ENCODE data around the gene UBXN7. TPM values are rescaled to one million over a fixed set of nuclear protein-coding genes. Genes with fewer than 3 reads are reported as not detected.
"Not testable (repeated sequence)": the region's sequence is repeated elsewhere in the genome, so short reads cannot be mapped to it uniquely, and the experiment has no call there.

Gene UBXN7, protein sequence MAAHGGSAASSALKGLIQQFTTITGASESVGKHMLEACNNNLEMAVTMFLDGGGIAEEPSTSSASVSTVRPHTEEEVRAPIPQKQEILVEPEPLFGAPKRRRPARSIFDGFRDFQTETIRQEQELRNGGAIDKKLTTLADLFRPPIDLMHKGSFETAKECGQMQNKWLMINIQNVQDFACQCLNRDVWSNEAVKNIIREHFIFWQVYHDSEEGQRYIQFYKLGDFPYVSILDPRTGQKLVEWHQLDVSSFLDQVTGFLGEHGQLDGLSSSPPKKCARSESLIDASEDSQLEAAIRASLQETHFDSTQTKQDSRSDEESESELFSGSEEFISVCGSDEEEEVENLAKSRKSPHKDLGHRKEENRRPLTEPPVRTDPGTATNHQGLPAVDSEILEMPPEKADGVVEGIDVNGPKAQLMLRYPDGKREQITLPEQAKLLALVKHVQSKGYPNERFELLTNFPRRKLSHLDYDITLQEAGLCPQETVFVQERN
- 10 to 100 TPM; 17.1 to 24.1 (median 22.0) TPM for total RNA-seq

DNA sequence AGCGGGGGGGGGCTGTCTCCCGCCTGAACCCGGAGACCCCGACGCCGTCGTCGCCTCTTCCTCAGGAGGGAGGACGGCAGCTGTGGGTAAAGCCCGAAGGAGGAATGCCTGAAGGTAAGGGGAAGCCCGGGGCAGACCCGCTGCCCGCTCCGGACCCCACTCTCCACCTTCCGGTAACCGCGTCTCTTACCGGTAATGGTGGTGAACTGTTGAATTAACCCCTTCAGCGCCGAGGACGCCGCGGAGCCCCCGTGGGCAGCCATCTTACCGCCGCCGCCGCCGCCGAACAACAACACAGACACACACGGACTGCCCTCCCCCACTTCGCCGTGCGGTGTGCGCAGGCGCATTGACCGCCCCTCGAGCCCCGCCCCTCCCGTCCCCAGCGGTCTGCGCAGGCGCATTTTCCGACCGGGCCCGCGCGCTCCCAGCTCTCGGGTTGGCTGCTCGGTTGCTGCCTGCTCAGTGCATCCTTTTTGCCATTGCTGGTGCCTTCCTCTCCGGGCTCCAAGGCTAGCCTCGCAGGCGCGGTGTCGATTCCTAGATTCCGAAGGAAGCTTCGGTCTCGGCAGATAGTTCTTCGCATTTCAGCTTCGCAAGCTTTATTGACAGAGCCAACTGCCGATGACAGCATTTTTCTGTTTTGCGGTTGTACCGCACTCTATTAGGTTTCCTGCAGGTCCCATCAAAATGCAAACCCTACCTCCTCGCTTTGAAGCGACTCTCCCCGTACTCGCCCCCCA, at the start of gene UBXN7:
Gene UBXN7, minus strand, starts transcription at position 291 of the 743 bp plus-strand sequence. Its CDS starts 28 bp downstream, at position 263.
- ATAC-seq = peak; percentile 98
- H3K4me3 ChIP-seq = peak within 1 kb of the TSS; percentile 82 to 97
- no peaks in the 10 kb centered on the region for H3K27me3 ChIP-seq
- WGBS, 2 donors (ENCODE audit: low coverage in 1 of 2) = 0% methylated on average over 16 of the region's 67 CpGs
- H3K36me3 ChIP-seq = peaks cover 0 to 7% of the 10 kb centered on the region in 2 donors
- TF ChIP-seq POLR2AphosphoS5 (IDR thresholded peaks at IDR 0.05) = peak; percentile 65
- TF ChIP-seq, protein P1, sequence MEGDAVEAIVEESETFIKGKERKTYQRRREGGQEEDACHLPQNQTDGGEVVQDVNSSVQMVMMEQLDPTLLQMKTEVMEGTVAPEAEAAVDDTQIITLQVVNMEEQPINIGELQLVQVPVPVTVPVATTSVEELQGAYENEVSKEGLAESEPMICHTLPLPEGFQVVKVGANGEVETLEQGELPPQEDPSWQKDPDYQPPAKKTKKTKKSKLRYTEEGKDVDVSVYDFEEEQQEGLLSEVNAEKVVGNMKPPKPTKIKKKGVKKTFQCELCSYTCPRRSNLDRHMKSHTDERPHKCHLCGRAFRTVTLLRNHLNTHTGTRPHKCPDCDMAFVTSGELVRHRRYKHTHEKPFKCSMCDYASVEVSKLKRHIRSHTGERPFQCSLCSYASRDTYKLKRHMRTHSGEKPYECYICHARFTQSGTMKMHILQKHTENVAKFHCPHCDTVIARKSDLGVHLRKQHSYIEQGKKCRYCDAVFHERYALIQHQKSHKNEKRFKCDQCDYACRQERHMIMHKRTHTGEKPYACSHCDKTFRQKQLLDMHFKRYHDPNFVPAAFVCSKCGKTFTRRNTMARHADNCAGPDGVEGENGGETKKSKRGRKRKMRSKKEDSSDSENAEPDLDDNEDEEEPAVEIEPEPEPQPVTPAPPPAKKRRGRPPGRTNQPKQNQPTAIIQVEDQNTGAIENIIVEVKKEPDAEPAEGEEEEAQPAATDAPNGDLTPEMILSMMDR (IDR thresholded peaks at IDR 0.05) = no peak
- no peak for TF ChIP-seq EP300 (IDR thresholded peaks at IDR 0.05)
- peak; percentile 50 to 51 for TF ChIP-seq POLR2A (IDR thresholded peaks at IDR 0.05)
- H3K9me3 ChIP-seq = no peaks in the 10 kb centered on the region
- peak within 1 kb of the TSS; percentile 83 to 98 (median 93) for H3K27ac ChIP-seq
- peaks cover 0 to 44% (median 7%) of the 10 kb centered on the region in 3 donors for H3K4me1 ChIP-seq

DNA sequence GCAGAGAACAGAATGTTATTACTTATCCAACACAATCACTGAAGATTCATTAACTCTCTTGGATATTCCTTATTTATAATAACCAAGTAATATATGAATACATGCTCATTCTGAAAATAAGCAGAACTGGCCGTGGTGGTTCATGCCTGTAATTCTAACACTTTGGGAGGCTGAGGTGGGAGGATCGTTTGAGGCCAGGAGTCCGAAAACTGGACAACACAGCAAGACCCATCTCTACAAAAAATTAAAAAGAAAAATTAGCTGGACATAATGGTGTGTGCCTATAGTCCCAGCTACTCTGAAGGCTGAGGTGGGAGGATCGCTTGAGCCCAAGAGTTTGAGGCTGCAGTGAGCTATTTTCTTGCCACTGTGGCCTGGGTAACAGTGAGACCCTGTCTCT, 45.5 kb upstream of the UBXN7 start:
- no peak overlapping the region for H3K4me3 ChIP-seq
- no peak overlapping the region for H3K27ac ChIP-seq
- H3K27me3 ChIP-seq = no peaks in the 10 kb centered on the region
- H3K4me1 ChIP-seq = no peaks in the 10 kb centered on the region
- H3K9me3 ChIP-seq = no peaks in the 10 kb centered on the region
- 98 to 100% methylated on average over 1 to 4 of the region's 4 CpGs for WGBS, 2 donors (ENCODE audit: low coverage in 1 of 2)
- no peak for TF ChIP-seq EP300 (IDR thresholded peaks at IDR 0.05)
- no peak for TF ChIP-seq POLR2AphosphoS5 (IDR thresholded peaks at IDR 0.05)
- no peak for TF ChIP-seq POLR2A (IDR thresholded peaks at IDR 0.05)
- TF ChIP-seq, protein P1 (IDR thresholded peaks at IDR 0.05) = no peak
- H3K36me3 ChIP-seq = peaks cover 3 to 99% of the 10 kb centered on the region in 2 donors
- ATAC-seq = no peak

DNA sequence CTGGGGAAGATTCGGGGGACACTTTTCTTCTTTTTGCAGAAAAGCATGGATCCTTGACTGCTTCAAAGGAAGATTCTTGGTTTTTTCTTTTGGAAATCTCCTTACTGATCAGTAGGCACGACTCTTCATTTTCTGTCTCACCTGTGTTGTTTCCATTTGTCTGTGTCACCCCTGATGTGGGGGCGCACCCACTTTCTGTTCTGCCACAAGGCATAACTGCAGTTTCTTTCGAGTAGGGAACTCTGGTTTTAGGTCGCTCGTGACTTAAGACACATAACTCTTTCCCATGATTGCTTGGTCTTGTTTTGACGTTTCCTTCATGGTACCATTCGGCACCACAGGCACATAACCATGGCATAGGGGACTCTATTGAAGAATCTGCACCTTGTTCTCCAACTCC, 40.1 kb upstream of the UBXN7 start:
- ATAC-seq = no peak
- no peak overlapping the region for H3K27ac ChIP-seq
- H3K4me3 ChIP-seq = no peak overlapping the region
- TF ChIP-seq, protein P1 (IDR thresholded peaks at IDR 0.05) = no peak
- TF ChIP-seq POLR2A (IDR thresholded peaks at IDR 0.05) = no peak
- TF ChIP-seq POLR2AphosphoS5 (IDR thresholded peaks at IDR 0.05) = no peak
- H3K4me1 ChIP-seq = no peaks in the 10 kb centered on the region
- no peaks in the 10 kb centered on the region for H3K27me3 ChIP-seq
- H3K36me3 ChIP-seq = peaks cover 3 to 87% of the 10 kb centered on the region in 2 donors
- H3K9me3 ChIP-seq = no peaks in the 10 kb centered on the region
- WGBS, 2 donors (ENCODE audit: low coverage in 1 of 2) = 83 to 91% methylated on average over 7 to 8 of the region's 8 CpGs

DNA sequence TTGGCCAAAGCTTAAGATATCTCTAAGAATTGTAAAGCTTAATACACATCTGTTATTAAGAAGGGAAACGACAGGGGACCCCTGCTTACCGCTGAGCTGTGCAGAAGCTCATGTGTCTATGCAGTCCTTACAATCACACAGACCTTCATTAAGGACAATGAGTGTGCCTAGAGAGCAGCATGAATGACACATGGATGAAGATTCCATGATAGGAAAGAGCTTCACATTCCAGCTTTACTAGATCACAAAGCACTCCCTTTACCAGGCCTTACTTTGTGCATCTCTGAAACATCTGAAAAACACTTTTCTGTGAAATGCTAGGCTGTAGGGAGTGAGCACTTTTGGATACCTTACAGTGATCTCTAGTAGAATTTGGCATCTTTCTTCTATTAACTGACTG, 39.3 kb upstream of the UBXN7 start:
- TF ChIP-seq, protein P1 (IDR thresholded peaks at IDR 0.05) = no peak
- TF ChIP-seq EP300 (IDR thresholded peaks at IDR 0.05) (no peak), POLR2A (IDR thresholded peaks at IDR 0.05) (no peak), POLR2AphosphoS5 (IDR thresholded peaks at IDR 0.05) (no peak)
- Histone ChIP-seq H3K27ac (no peak overlapping the region), H3K9me3 (no peaks in the 10 kb centered on the region), H3K36me3 (peaks cover 3 to 85% of the 10 kb centered on the region in 2 donors), H3K27me3 (no peaks in the 10 kb centered on the region), H3K4me3 (no peak overlapping the region), H3K4me1 (no peaks in the 10 kb centered on the region)
- no peak for ATAC-seq
- 75% methylated on average over 2 of the region's 2 CpGs; no CpG with 5 or more reads in 1 of the 2 donors for WGBS, 2 donors (ENCODE audit: low coverage in 1 of 2)

DNA sequence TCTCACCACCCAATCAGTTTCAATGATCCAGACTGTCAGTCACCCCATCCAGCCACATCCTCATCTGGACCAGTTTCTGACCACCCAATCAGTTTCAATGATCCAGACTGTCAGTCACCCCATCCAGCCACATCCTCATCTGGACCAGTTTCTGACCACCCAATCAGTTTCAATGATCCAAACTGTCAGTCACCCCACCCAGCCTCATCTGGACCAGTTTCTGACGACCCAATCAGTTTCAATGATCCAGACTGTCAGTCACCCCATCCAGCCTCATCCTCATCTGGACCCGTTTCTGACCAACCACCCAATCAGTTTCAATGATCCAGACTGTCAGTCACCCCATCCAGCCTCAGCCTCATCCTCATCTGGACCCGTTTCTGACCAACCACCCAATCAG, 38.0 kb upstream of the UBXN7 start:
- H3K4me1 ChIP-seq, H3K9me3 ChIP-seq, H3K27me3 ChIP-seq, H3K4me3 ChIP-seq, ATAC-seq, H3K27ac ChIP-seq: not testable (repeated sequence)
- WGBS, 2 donors (ENCODE audit: low coverage in 1 of 2) = 85 to 100% methylated on average over 2 to 3 of the region's 3 CpGs
- peaks cover 3 to 71% of the 10 kb centered on the region in 2 donors for H3K36me3 ChIP-seq

Data from gastroesophageal sphincter (tissue), 4 donors.